Glutamatergic neuron (in vitro differentiated cells): ENCODE measurements around the gene IFIT3. TPM values are rescaled to one million over a fixed set of nuclear protein-coding genes. Genes with fewer than 3 reads are reported as not detected.

ENCODE experiments used
- DNase-seq: peaks from one replicate; pipeline ENCODE4 v3.0.0; 2022
- H3K27ac Mint-ChIP-seq: one replicate; pipeline ENCODE4 v1.8.0; 2020; ENCODE audit warnings: mild to moderate bottlenecking, mixed read lengths, inconsistent platforms; ENCODE audit not compliant: unreplicated experiment
- H3K27me3 Mint-ChIP-seq: one replicate; pipeline ENCODE4 v1.8.0; 2020; ENCODE audit warnings: mild to moderate bottlenecking, moderate library complexity, mixed read lengths, inconsistent platforms; ENCODE audit not compliant: unreplicated experiment
- H3K36me3 Mint-ChIP-seq: one replicate; pipeline ENCODE4 v1.8.0; 2020; ENCODE audit warnings: mild to moderate bottlenecking, mixed read lengths, inconsistent platforms; ENCODE audit not compliant: unreplicated experiment
- H3K4me1 Mint-ChIP-seq: one replicate; pipeline ENCODE4 v1.8.0; 2020; ENCODE audit warnings: mild to moderate bottlenecking, low read depth, mixed read lengths, inconsistent platforms; ENCODE audit not compliant: unreplicated experiment
- H3K4me3 Mint-ChIP-seq: one replicate; pipeline ENCODE4 v1.8.0; 2020; ENCODE audit warnings: mild to moderate bottlenecking, mixed read lengths, inconsistent platforms; ENCODE audit not compliant: unreplicated experiment
- H3K9me3 Mint-ChIP-seq: one replicate; pipeline ENCODE4 v1.8.0; 2020; ENCODE audit warnings: mild to moderate bottlenecking, moderate library complexity, mixed read lengths, inconsistent platforms; ENCODE audit not compliant: unreplicated experiment
- CTCF ChIP-seq: fragments of 200-600 bp; sonication (generic); IDR thresholded peaks from one replicate; pipeline ENCODE4 v1.5.0; 2021; ENCODE audit not compliant: partially characterized antibody, unreplicated experiment
- total RNA-seq: library from RNA; stranded (reverse); fragmentation: NEBNext Ultra II Directional; extraction: Animal tissue kit (Norgen Biotek cat#: 25700); gene quantifications from one replicate; pipeline ENCODE4 v1.2.1, GENCODE V29; 2021; ENCODE audit not compliant: unreplicated experiment

IFIT3 gene
- total RNA-seq, 1 donor from 2014 or later: not detected

- no peak for TF ChIP-seq CTCF
- Mint-ChIP-seq H3K4me1 (no peaks in the 10 kb centered on the region), H3K27me3 (no peaks in the 10 kb centered on the region), H3K9me3 (no peaks in the 10 kb centered on the region), H3K36me3 (no peaks in the 10 kb centered on the region), H3K27ac (no peak overlapping the region), H3K4me3 (no peak overlapping the region)
- DNase-seq: no peak
These were observed 51.3 kb downstream of the IFIT3 start for GRCh38 chr10:89379103-89379502.

- Mint-ChIP-seq H3K4me3 (no peak overlapping the region), H3K9me3 (no peaks in the 10 kb centered on the region), H3K27ac (no peak overlapping the region), H3K4me1 (no peaks in the 10 kb centered on the region), H3K27me3 (no peaks in the 10 kb centered on the region), H3K36me3 (no peaks in the 10 kb centered on the region)
- no peak for DNase-seq
- no peak for TF ChIP-seq CTCF
These were observed 55.0 kb downstream of the IFIT3 start for GRCh38 chr10:89382757-89383156.

GRCh38 chr10:89384474-89385340 lies 56.9 kb downstream of the IFIT3 start:
- H3K9me3 Mint-ChIP-seq: no peaks in the 10 kb centered on the region
- DNase-seq: no peak
- no peaks in the 10 kb centered on the region for H3K4me1 Mint-ChIP-seq
- H3K27me3 Mint-ChIP-seq: no peaks in the 10 kb centered on the region
- H3K27ac Mint-ChIP-seq: no peak overlapping the region
- no peaks in the 10 kb centered on the region for H3K36me3 Mint-ChIP-seq
- H3K4me3 Mint-ChIP-seq: no peak overlapping the region
- no peak for TF ChIP-seq CTCF

GRCh38 chr10:89388806-89389205 lies 61.0 kb downstream of the IFIT3 start:
- no peak for DNase-seq
- Mint-ChIP-seq H3K27ac (no peak overlapping the region), H3K9me3 (no peaks in the 10 kb centered on the region), H3K27me3 (no peaks in the 10 kb centered on the region), H3K4me1 (no peaks in the 10 kb centered on the region), H3K4me3 (no peak overlapping the region), H3K36me3 (no peaks in the 10 kb centered on the region)
- no peak for TF ChIP-seq CTCF

GRCh38 chr10:89389254-89389653 lies 61.5 kb downstream of the IFIT3 start:
- H3K27ac Mint-ChIP-seq: no peak overlapping the region
- no peaks in the 10 kb centered on the region for H3K9me3 Mint-ChIP-seq
- no peak for DNase-seq
- no peaks in the 10 kb centered on the region for H3K27me3 Mint-ChIP-seq
- H3K4me1 Mint-ChIP-seq: no peaks in the 10 kb centered on the region
- H3K4me3 Mint-ChIP-seq: no peak overlapping the region
- H3K36me3 Mint-ChIP-seq: no peaks in the 10 kb centered on the region
- TF ChIP-seq CTCF: no peak

Other genes with a start within 250 kb of the IFIT3 start
- gene CH25H, start 120.7 kb upstream of the IFIT3 start, total RNA-seq: 0.25 TPM
- gene LIPA, start 76.2 kb upstream of the IFIT3 start, total RNA-seq: 22.0 TPM
- not detected for gene IFIT2, start 26.0 kb upstream of the IFIT3 start, total RNA-seq
- gene IFIT1B, start 50.1 kb downstream of the IFIT3 start, total RNA-seq: not detected
- gene IFIT1, start 64.6 kb downstream of the IFIT3 start, total RNA-seq: not detected
- gene IFIT5, start 86.6 kb downstream of the IFIT3 start, total RNA-seq: 5.1 TPM
- gene SLC16A12, start 207.6 kb downstream of the IFIT3 start, total RNA-seq: not detected